ENCODE measurements around the gene IDH2. TPM values are rescaled to one million over a fixed set of nuclear protein-coding genes. Genes with fewer than 3 reads are reported as not detected.

The IDH2 gene
- total and polyA plus RNA-seq, 2 donors (not counting 3 experiments of a cell fraction or from before 2014, with no cell fraction given): 123 to 127 TPM

DNA sequence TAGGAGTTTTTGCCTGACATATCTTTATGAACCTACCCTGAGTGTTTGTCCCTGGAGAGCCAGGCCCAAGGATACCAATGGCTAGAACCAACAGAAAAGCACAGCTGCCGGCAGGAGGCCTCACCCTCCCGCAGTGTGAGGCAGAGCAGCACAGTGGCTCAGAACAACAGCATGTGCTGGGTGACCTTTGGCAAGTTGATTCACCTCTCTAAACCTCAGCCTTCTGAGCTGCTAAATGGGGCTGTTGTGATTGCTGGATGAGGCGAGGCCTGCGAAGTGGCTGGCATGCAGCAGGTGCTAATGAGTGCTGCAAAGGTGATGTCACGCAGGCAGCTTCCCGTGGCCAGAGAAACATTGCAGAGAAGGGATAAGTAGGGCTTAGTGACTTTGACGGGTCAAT, 23.3 kb downstream of the IDH2 start:
- FAIRE-seq: no peak
- Histone ChIP-seq H3K36me3 (ENCODE audit: control insufficient read depth in 2 of 2, extremely low read depth in 1 of 2, insufficient read depth in 2 of 2, low read length in 2 of 2) (peaks cover 0 to 27% of the 10 kb centered on the region in 2 experiments), H3K27me3 (ENCODE audit: control insufficient read depth in 2 of 2, insufficient read depth in 2 of 2, low read length in 2 of 2) (no peaks in the 10 kb centered on the region), H3K9me1 (replicated peaks; ENCODE audit: control insufficient read depth, extremely low read depth, insufficient read depth, low read length) (no peaks in the 10 kb centered on the region), H3K27ac (ENCODE audit: insufficient read depth, low read depth, low read length) (no peak overlapping the region), H3K4me3 (replicated peaks in 1 of 3; ENCODE audit: insufficient read depth in 1 of 3, low read depth in 1 of 3, low read length in 3 of 3) (no peak overlapping the region), H3K79me2 (ENCODE audit: control insufficient read depth, insufficient read depth, low read length) (no peaks in the 10 kb centered on the region), H2AFZ (ENCODE audit: low read depth, low read length) (no peak overlapping the region), H4K20me1 (replicated peaks; ENCODE audit: control insufficient read depth, extremely low read depth, insufficient read depth, low read length) (no peaks in the 10 kb centered on the region), H3K4me2 (ENCODE audit: insufficient read depth, low read length) (no peak overlapping the region), H3K9me3 (replicated peaks; ENCODE audit: control insufficient read depth, insufficient read depth, low read length) (no peaks in the 10 kb centered on the region), H3K4me1 (ENCODE audit: control insufficient read depth, extremely low read depth, insufficient read depth, low read length) (no peaks in the 10 kb centered on the region), H3K9ac (replicated peaks; ENCODE audit: extremely low read depth, insufficient read depth, low read length) (no peak overlapping the region)
- BruUV-seq (replicated peaks): no TSS peak
- dilution Hi-C loops (cut with MboI; ENCODE audit: extremely low pct_ligation_motif_present, low sequenced_read_pairs): no loop called here
- CTCF ChIA-PET: no interaction called here
- intact Hi-C loops (cut with micrococcal nuclease): no loop called here
- no peak for DNase-seq (ENCODE audit: low read depth, low spot score)
- TF ChIP-seq GATA2 (IDR thresholded peaks at IDR 0.05; ENCODE audit: insufficient read depth, insufficient read length, low read depth, low read length) (no peak), EZH2 (IDR thresholded peaks at IDR 0.05; ENCODE audit: borderline replicate concordance, low read depth, low read length, severe bottlenecking) (no peak), POLR2A (IDR thresholded peaks at IDR 0.05; ENCODE audit: low read depth, low read length) (no peak), MYC (IDR thresholded peaks at IDR 0.05; ENCODE audit: low read depth, low read length) (no peak)
- TF ChIP-seq, protein P1, sequence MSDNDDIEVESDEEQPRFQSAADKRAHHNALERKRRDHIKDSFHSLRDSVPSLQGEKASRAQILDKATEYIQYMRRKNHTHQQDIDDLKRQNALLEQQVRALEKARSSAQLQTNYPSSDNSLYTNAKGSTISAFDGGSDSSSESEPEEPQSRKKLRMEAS (IDR thresholded peaks at IDR 0.05; ENCODE audit: insufficient read depth, insufficient read length): no peak
- TF ChIP-seq, protein P2, sequence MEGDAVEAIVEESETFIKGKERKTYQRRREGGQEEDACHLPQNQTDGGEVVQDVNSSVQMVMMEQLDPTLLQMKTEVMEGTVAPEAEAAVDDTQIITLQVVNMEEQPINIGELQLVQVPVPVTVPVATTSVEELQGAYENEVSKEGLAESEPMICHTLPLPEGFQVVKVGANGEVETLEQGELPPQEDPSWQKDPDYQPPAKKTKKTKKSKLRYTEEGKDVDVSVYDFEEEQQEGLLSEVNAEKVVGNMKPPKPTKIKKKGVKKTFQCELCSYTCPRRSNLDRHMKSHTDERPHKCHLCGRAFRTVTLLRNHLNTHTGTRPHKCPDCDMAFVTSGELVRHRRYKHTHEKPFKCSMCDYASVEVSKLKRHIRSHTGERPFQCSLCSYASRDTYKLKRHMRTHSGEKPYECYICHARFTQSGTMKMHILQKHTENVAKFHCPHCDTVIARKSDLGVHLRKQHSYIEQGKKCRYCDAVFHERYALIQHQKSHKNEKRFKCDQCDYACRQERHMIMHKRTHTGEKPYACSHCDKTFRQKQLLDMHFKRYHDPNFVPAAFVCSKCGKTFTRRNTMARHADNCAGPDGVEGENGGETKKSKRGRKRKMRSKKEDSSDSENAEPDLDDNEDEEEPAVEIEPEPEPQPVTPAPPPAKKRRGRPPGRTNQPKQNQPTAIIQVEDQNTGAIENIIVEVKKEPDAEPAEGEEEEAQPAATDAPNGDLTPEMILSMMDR (IDR thresholded peaks at IDR 0.05; ENCODE audit: extremely low read depth in 1 of 2, insufficient read depth in 1 of 2, low read depth in 1 of 2, low read length in 2 of 2): no peak
- POLR2A ChIA-PET: no interaction called here

DNA sequence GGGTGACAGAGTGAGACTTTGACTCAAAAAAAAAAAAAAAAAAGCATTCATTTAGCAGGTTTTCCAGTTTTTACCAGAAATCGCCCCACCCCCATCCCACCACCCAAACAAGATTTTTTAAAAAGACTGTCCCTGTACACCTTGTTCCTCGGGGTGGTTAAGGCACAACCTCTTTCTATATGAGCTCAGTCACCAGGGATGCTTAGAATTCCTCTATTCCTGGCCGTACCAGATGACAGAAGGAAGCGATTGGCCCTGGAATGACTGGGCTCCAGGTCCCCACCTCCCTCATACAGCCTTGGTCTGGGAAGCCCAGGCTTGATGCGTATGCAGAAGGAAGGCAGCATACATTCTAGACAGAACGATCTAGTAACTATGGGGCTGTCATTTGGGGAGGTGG, 25.6 kb downstream of the IDH2 start:
- no peak for TF ChIP-seq JUN (IDR thresholded peaks at IDR 0.05; ENCODE audit: borderline replicate concordance, insufficient read depth, insufficient read length, low read depth)
- TF ChIP-seq POLR2A (IDR thresholded peaks at IDR 0.05; ENCODE audit: low read depth, low read length): no peak
- no peak for TF ChIP-seq EZH2 (IDR thresholded peaks at IDR 0.05; ENCODE audit: borderline replicate concordance, low read depth, low read length, severe bottlenecking)
- no peak for TF ChIP-seq GATA2 (IDR thresholded peaks at IDR 0.05; ENCODE audit: insufficient read depth, insufficient read length, low read depth, low read length)
- TF ChIP-seq POLR2AphosphoS5 (IDR thresholded peaks at IDR 0.05; ENCODE audit: insufficient read depth, low read depth, low read length): no peak
- no peak for TF ChIP-seq MYC (IDR thresholded peaks at IDR 0.05; ENCODE audit: low read depth, low read length)
- TF ChIP-seq, protein P1 (IDR thresholded peaks at IDR 0.05; ENCODE audit: insufficient read depth, insufficient read length): no peak
- Histone ChIP-seq H3K9me3 (replicated peaks; ENCODE audit: control insufficient read depth, insufficient read depth, low read length) (no peaks in the 10 kb centered on the region), H3K4me3 (replicated peaks in 1 of 3; ENCODE audit: insufficient read depth in 1 of 3, low read depth in 1 of 3, low read length in 3 of 3) (no peak overlapping the region), H3K27me3 (ENCODE audit: control insufficient read depth in 2 of 2, insufficient read depth in 2 of 2, low read length in 2 of 2) (no peaks in the 10 kb centered on the region), H2AFZ (ENCODE audit: low read depth, low read length) (no peak overlapping the region), H3K9ac (replicated peaks; ENCODE audit: extremely low read depth, insufficient read depth, low read length) (no peak overlapping the region), H3K9me1 (replicated peaks; ENCODE audit: control insufficient read depth, extremely low read depth, insufficient read depth, low read length) (no peaks in the 10 kb centered on the region), H3K4me1 (ENCODE audit: control insufficient read depth, extremely low read depth, insufficient read depth, low read length) (no peaks in the 10 kb centered on the region), H3K4me2 (ENCODE audit: insufficient read depth, low read length) (no peak overlapping the region), H3K79me2 (ENCODE audit: control insufficient read depth, insufficient read depth, low read length) (no peaks in the 10 kb centered on the region), H3K36me3 (ENCODE audit: control insufficient read depth in 2 of 2, extremely low read depth in 1 of 2, insufficient read depth in 2 of 2, low read length in 2 of 2) (peaks cover 2 to 32% of the 10 kb centered on the region in 2 experiments), H4K20me1 (replicated peaks; ENCODE audit: control insufficient read depth, extremely low read depth, insufficient read depth, low read length) (no peaks in the 10 kb centered on the region), H3K27ac (ENCODE audit: insufficient read depth, low read depth, low read length) (no peak overlapping the region)
- FAIRE-seq (no peak), DNase-seq (ENCODE audit: low read depth, low spot score) (no peak)
- BruUV-seq (replicated peaks): no TSS peak
- intact Hi-C loops (cut with micrococcal nuclease): no loop called here
- ChIA-PET POLR2A (no interaction called here), CTCF (interaction anchor here (0.7 to 1.2 kb wide), 3 partner anchors 10 to 316 kb away, joined by 3 to 4 read pairs (median 3); no protein-coding TSS in a partner anchor)
- dilution Hi-C loops (cut with MboI; ENCODE audit: extremely low pct_ligation_motif_present, low sequenced_read_pairs): no loop called here

Data from endothelial cell of umbilical vein (primary cell).